Stimulated activated CD8-positive, alpha-beta memory T cell treated with anti-CD3 and anti-CD28 coated beads, Interleukin-4, amount 100 ng/mL, for 24 hours (primary cell): ENCODE results near the gene NBAS.

Experiments used
- DNase-seq: peaks from one replicate; pipeline ENCODE4 v3.0.0-alpha.2; 2020; ENCODE audit warnings: low read depth

The NBAS gene

GRCh38 chr2:15126373-15126772, 434.8 kb downstream of the NBAS start:
- DNase-seq = no peak

- no peak for DNase-seq
Observed at GRCh38 chr2:15122915-15123314, 438.2 kb downstream of the NBAS start.

- no peak for DNase-seq
Observed at GRCh38 chr2:15120631-15121030, 440.5 kb downstream of the NBAS start.

- DNase-seq = no peak
Observed at GRCh38 chr2:15119722-15120175, 441.4 kb downstream of the NBAS start.

- DNase-seq = no peak
Observed at GRCh38 chr2:15117409-15118050, 443.6 kb downstream of the NBAS start.
